Measurements from ENCODE around the gene ASB5.
"Not testable (repeated sequence)": the region's sequence is repeated elsewhere in the genome, so short reads cannot be mapped to it uniquely, and the experiment has no call there.

- TF ChIP-seq ZNF274 (IDR thresholded peaks at IDR 0.05; ENCODE audit: low read depth, low read length); JUND (IDR thresholded peaks at IDR 0.05); YY1 (IDR thresholded peaks at IDR 0.05; ENCODE audit: extremely low read depth, insufficient replicate concordance, low read depth, low read length); POLR2A (IDR thresholded peaks at IDR 0.05; ENCODE audit: borderline replicate concordance, extremely low read depth, insufficient read depth, insufficient read length); SRF (IDR thresholded peaks at IDR 0.05; ENCODE audit: low read depth); MAX (IDR thresholded peaks at IDR 0.05): not testable (repeated sequence)
Measured at GRCh38 chr4:176279560-176279959, 10.5 kb upstream of the ASB5 start.
